ENCODE measurements around the gene SLC25A47.

DNA sequence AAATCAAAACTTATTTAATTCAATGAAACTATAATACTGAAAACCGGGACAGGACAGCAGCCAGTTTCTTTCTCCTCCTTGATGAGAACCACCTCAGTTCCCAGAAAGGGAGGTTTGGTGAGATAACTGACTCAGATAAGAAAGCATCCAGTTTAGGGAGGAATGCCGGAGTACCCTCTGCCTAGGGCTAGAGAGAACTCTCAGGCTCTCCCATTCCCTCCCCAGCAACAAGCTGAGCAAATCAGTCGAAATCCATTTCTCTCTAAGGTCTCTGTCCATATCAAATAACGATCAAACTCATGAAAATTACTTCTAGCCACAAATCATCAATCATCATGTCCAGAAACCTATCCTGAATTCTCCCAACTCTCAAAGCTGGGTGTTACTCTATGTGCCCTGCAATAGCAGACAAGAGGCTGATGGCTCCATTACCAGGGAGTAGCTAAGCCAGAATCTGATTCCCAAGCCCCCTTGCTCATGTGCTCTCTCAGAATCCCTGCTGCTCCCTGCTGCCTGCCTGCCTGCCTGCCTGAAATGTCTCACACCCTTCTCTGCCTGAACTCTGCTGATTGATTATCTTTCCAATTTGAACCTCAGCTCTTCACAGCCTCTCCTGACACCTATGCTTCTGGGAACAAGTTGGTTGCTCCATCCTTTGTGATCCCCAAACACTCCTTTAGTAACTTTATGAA, 49.4 kb downstream of the SLC25A47 start:
- TF ChIP-seq, protein P1, sequence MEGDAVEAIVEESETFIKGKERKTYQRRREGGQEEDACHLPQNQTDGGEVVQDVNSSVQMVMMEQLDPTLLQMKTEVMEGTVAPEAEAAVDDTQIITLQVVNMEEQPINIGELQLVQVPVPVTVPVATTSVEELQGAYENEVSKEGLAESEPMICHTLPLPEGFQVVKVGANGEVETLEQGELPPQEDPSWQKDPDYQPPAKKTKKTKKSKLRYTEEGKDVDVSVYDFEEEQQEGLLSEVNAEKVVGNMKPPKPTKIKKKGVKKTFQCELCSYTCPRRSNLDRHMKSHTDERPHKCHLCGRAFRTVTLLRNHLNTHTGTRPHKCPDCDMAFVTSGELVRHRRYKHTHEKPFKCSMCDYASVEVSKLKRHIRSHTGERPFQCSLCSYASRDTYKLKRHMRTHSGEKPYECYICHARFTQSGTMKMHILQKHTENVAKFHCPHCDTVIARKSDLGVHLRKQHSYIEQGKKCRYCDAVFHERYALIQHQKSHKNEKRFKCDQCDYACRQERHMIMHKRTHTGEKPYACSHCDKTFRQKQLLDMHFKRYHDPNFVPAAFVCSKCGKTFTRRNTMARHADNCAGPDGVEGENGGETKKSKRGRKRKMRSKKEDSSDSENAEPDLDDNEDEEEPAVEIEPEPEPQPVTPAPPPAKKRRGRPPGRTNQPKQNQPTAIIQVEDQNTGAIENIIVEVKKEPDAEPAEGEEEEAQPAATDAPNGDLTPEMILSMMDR (IDR thresholded peaks at IDR 0.05) = no peak
- no peak for TF ChIP-seq POLR2A (IDR thresholded peaks at IDR 0.05)

Data from sigmoid colon (tissue), 3 donors.